ENCODE measurements around the gene LFNG. TPM values are rescaled to one million over a fixed set of nuclear protein-coding genes. Genes with fewer than 3 reads are reported as not detected.

Gene LFNG
- polyA plus RNA-seq, 1 donor, result 21.3 TPM

GRCh38 chr7:2484868-2485267 lies 34.7 kb upstream of the LFNG start:
- no peak for DNase-seq

- peak; percentile 87 for DNase-seq
These were observed 31.8 kb upstream of the LFNG start for GRCh38 chr7:2487586-2488271.

- no peak for DNase-seq
These were observed 31.3 kb upstream of the LFNG start for GRCh38 chr7:2488272-2488645.

GRCh38 chr7:2488681-2489080 lies 30.9 kb upstream of the LFNG start:
- no peak for DNase-seq

GRCh38 chr7:2490181-2490651 lies 29.4 kb upstream of the LFNG start:
- peak; percentile 54 for DNase-seq

GRCh38 chr7:2492038-2492437 lies 27.5 kb upstream of the LFNG start:
- no peak for DNase-seq

- DNase-seq, result no peak
These were observed 26.1 kb upstream of the LFNG start for GRCh38 chr7:2493205-2494164.

GRCh38 chr7:2494191-2495130 lies 25.1 kb upstream of the LFNG start:
- DNase-seq, result no peak

GRCh38 chr7:2495418-2496299 lies 23.9 kb upstream of the LFNG start:
- DNase-seq, result peak; percentile 58

- DNase-seq, result no peak
These were observed 23.2 kb upstream of the LFNG start for GRCh38 chr7:2496375-2496774.

- DNase-seq, result no peak
These were observed 22.5 kb upstream of the LFNG start for GRCh38 chr7:2497065-2497464.

GRCh38 chr7:2497500-2498336 lies 21.9 kb upstream of the LFNG start:
- peak; percentile 80 for DNase-seq

GRCh38 chr7:2498708-2499107 lies 20.9 kb upstream of the LFNG start:
- no peak for DNase-seq

- DNase-seq, result no peak
These were observed 20.4 kb upstream of the LFNG start for GRCh38 chr7:2499181-2499580.

GRCh38 chr7:2499719-2500430 lies 19.7 kb upstream of the LFNG start:
- no peak for DNase-seq

- no peak for DNase-seq
These were observed 18.9 kb upstream of the LFNG start for GRCh38 chr7:2500701-2501100.

GRCh38 chr7:2501947-2502646 lies 17.5 kb upstream of the LFNG start:
- no peak for DNase-seq

- no peak for DNase-seq
These were observed 17.0 kb upstream of the LFNG start for GRCh38 chr7:2502647-2502966.

Measured in hindlimb muscle (tissue), 1 donor.